Epidermal melanocyte (primary cell): ENCODE measurements around the gene TMEM164.

ENCODE experiments used
- DNase-seq: peaks from one replicate; pipeline ENCODE4 v3.0.0; 2011; ENCODE audit warnings: low spot score; ENCODE audit not compliant: insufficient read length

The TMEM164 gene

GRCh38 chrX:110163488-110163887 is 160.6 kb downstream of the TMEM164 start:
- no peak for DNase-seq

DNA sequence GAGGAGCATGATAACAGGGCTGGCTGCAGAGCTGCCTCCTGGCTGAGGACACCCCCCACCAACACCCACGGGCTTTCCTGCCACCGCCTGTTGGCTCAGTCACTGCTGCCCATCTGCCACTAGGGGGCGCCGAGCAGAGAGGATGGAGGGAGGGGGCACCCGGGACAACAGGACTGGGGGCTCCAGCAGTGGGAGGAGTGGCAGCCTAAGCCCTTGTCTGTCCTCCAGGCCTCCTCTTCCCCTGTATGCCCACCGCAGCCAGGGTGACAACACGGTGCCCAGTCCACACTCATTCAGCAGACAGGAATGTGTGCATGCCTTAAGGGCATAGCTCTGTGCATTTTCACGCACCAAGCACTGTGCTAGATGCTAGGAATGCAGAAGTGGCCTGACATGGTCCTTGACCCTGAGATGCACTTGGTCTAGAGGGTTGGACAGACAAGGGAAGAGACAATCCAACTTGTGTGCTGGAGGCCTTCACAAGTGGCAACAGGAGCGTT is 165.1 kb downstream of the TMEM164 start:
- DNase-seq, result no peak

- no peak for DNase-seq
These were observed 165.7 kb downstream of the TMEM164 start for GRCh38 chrX:110168585-110168984.

GRCh38 chrX:110170029-110170428 is 167.1 kb downstream of the TMEM164 start:
- no peak for DNase-seq

DNA sequence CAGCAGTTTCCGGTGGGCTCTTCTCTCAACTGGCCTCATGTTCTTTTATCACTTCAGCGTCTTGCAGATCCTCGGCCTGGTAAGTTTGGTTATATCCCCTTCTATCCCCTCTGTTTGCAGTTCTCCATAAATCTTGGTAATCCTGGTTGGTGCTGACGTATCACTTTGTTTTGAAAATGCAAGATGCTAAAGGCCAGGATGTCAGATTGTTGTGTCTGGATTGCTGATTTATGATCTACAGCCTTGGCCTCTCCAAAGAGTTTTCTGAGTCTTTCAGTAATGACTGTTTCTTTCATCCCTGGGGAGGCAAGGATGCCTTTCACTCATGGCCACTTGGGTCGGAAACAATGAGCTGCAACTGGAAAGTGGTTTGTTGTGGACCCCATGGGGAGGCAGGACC is 168.5 kb downstream of the TMEM164 start:
- no peak for DNase-seq

- no peak for DNase-seq
These were observed 169.3 kb downstream of the TMEM164 start for GRCh38 chrX:110172215-110172614.

DNA sequence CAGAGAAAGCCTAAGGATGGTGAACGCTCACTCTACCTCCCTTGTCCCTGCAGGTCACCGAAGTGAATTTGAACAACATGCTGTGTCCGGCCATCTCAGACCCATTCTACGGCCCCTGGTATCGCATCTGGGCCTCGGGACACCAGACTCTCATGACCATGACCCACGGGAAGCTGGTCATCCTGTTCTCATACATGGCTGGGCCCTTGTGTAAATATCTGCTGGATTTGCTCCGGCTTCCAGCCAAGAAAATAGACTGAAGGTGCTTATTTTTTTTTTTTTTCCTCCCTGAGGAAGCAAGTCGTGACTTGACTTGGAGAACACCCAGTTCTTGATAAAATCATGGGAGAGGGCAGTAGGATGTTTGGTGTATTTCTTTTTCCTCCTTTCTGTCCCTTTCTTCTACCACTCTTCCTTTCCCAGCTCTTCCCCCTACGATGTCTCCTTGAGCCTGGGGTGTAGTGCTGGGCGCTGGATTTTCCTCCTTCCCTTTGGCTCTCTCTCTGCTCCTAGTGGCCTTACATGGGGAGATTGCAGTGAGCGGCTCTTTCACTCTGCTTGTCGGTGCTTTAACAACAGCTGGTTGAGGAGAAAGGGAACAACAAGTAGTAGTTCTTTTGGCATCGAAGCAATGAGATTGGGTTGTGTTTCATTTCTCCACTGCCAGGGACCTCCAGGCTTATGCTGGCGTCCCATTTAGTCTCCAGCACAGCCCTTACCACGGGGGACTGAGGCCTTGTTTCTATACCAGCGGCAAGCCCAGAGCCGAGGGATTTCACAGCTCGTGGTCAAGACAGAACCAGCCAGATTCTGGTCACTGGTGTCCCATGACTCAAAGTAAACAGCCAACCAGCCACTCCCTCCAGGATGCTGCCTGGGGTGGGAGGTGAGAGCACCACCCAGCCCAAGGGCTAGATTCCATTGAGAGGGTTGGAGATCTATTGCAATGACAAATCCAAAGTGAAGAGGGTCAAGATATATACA is 170.6 kb downstream of the TMEM164 start:
- DNase-seq, result no peak

DNA sequence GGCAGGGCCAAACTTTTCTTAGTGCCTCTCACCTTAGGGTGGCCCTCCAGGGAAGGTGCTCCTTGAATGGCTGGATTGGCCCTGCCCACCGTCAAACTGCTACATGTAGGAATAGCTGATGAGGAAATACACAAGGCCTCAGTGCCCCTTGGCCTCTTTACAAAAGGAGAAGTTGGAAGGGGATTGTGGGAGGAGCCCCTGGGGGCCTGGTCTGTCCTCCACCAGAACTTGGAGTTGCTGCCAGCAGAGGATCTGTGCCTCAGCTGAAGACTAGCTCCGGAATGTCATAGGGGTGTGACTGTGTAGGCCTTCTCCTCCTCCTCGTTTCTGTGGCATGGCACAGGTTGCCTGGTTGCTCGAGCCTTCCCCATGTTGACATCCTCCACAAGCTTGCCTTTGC is 172.2 kb downstream of the TMEM164 start:
- DNase-seq, result no peak

- DNase-seq, result no peak
These were observed 172.8 kb downstream of the TMEM164 start for GRCh38 chrX:110175696-110176095.

DNA sequence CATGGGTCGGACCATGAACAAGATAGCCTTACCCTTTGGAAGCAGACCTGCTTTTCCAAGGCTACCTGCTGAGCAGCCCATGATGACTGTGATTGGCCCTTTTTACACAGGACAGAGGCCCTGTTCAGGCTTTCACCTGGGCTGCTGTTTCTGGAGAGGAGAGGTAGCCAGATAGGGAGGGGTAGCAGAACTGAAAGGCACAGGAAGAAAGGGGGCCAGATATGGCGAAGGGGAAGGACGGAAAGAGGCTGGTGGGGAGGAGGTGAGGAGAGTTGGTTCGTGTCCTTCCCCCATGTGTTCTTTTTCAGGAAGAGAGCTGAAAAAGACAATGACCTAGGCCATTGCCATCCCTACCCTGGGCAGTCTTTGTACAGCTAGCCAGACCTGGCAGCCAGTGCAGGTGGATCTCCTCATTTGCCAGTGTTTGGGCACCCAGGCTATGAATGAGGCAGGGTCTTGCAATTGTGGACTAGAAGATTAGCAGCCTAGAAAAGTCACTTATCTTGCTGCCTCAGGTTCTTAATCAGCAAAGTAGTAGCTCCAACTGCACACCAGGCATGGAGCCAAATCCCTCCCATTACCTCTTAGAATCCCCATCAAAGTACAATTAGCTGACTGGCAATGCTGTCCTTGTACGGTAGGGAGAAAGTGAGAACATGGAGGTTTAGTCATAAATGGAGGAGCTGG is 175.4 kb downstream of the TMEM164 start:
- no peak for DNase-seq

- no peak for DNase-seq
These were observed 177.4 kb downstream of the TMEM164 start for GRCh38 chrX:110180176-110180927.

DNA sequence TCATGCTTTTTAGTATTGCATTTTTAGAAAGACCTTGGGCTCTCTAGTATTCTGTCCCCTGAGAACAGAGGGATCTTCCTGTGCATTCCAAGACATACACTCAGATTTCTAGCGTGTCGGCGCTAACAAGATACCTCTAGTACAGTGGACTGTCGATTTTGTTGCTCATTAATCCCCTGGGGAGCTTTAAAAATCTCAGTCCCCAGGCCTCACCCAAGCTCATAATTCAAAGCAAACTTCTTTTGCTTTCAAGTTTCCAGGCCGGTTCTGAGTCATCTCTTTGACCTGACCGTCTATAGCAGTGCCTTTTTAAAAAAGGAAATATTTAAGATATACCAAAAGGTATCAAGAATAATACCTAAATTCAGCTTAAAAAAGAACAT is 178.0 kb downstream of the TMEM164 start:
- DNase-seq, result no peak

- no peak for DNase-seq
These were observed 178.7 kb downstream of the TMEM164 start for GRCh38 chrX:110181459-110182137.

DNA sequence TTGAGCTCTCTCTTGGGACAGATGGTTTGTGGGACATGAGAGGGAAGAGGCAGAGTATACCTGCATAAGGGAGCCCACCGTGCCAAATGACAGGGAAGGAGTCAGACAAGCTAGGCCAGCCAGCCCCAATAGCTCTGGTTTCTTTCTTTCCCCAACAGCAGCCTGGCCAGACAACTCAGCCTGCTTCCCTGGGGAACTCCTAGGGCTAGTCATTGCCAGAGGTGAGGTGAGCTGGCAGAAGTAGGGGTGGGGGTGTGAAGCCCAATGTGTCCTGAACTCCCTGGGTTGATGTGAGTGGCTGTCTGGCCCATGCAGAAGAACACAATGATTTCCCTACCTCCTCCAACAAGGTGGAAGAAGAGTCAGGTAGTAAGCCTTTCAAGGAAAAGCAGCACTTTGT is 179.4 kb downstream of the TMEM164 start:
- DNase-seq, result no peak

DNA sequence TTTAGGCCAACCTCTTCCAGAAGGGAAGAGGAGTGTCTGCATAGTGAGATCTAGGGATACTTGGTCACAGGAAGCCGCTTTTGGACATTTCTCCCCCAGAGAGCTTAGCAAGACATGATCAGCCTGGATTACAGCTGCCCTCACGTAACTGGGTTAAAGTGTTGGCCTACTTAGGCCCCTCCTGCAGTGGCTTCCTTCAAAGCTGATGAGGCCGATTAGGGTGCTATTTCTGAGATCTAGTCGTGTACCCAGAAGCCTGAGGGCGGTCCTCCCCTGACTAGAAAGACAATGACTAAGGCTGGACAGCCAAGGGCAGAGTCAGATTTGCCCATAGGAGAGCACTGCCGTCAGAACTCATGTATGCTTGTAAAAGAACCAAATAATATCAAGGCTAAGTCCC is 180.0 kb downstream of the TMEM164 start:
- DNase-seq, result no peak

DNA sequence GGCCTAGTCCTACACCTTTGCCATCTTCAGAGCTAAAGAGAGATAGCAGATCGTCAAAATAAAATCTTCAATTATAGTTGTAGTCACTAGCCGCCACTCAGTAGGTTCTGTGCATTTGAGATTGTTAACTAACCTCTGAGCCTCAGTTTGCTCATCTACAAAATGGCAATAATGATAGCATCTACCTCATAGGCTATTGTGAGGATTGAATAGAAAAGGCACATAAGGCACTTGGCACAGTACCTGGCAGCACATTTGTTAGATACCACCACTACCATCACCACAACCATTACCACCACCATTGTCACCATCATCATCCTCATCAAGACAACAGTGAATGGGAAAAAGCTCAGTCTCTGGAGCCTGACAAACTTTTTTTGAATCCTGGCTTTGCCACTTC is 180.4 kb downstream of the TMEM164 start:
- no peak for DNase-seq

- no peak for DNase-seq
These were observed 186.0 kb downstream of the TMEM164 start for GRCh38 chrX:110188701-110189558.

GRCh38 chrX:110192516-110192915 is 189.6 kb downstream of the TMEM164 start:
- DNase-seq, result no peak

- no peak for DNase-seq
These were observed 192.1 kb downstream of the TMEM164 start for GRCh38 chrX:110194977-110195376.

- DNase-seq, result no peak
These were observed 198.9 kb downstream of the TMEM164 start for GRCh38 chrX:110201799-110202198.
